ENCODE data around the gene MYBPC1. TPM values are rescaled to one million over a fixed set of nuclear protein-coding genes. Genes with fewer than 3 reads are reported as not detected.
"Not testable (repeated sequence)": the region's sequence is repeated elsewhere in the genome, so short reads cannot be mapped to it uniquely, and the experiment has no call there.

The MYBPC1 gene
- total RNA-seq, 1 donor from 2014 or later: 8.3 TPM

- intact Hi-C loops (cut with DNase I): no loop called here
- DNase-seq (peak; percentile 40), ATAC-seq (ENCODE audit: poor library complexity) (peak; percentile 36)
These were observed 47.6 kb downstream of the MYBPC1 start for GRCh38 chr12:101642115-101643067.

- DNase-seq: no peak
- intact Hi-C loops (cut with DNase I): no loop called here
- ATAC-seq (ENCODE audit: poor library complexity): no peak
These were observed 52.9 kb downstream of the MYBPC1 start for GRCh38 chr12:101647711-101648110.

GRCh38 chr12:101648195-101648594, 53.4 kb downstream of the MYBPC1 start:
- DNase-seq (no peak), ATAC-seq (ENCODE audit: poor library complexity) (no peak)
- intact Hi-C loops (cut with DNase I): no loop called here

- DNase-seq (no peak), ATAC-seq (ENCODE audit: poor library complexity) (no peak)
- intact Hi-C loops (cut with DNase I): no loop called here
These were observed 55.8 kb downstream of the MYBPC1 start for GRCh38 chr12:101650346-101651117.

- no peak for DNase-seq
- intact Hi-C loops (cut with DNase I): no loop called here
- no peak for ATAC-seq (ENCODE audit: poor library complexity)
These were observed 58.3 kb downstream of the MYBPC1 start for GRCh38 chr12:101653030-101653429.

- intact Hi-C loops (cut with DNase I): no loop called here
- no peak for ATAC-seq (ENCODE audit: poor library complexity)
- no peak for DNase-seq
These were observed 58.7 kb downstream of the MYBPC1 start for GRCh38 chr12:101653503-101653902.

GRCh38 chr12:101654442-101654841, 59.7 kb downstream of the MYBPC1 start:
- DNase-seq (no peak), ATAC-seq (ENCODE audit: poor library complexity) (no peak)
- intact Hi-C loops (cut with DNase I): no loop called here

GRCh38 chr12:101655393-101655792, 60.6 kb downstream of the MYBPC1 start:
- DNase-seq: no peak
- intact Hi-C loops (cut with DNase I): no loop called here
- ATAC-seq (ENCODE audit: poor library complexity): no peak

- DNase-seq; ATAC-seq (ENCODE audit: poor library complexity); intact Hi-C loops (cut with DNase I): not testable (repeated sequence)
These were observed 65.9 kb downstream of the MYBPC1 start for GRCh38 chr12:101660662-101661061.

- intact Hi-C loops (cut with DNase I): no loop called here
- ATAC-seq (ENCODE audit: poor library complexity) (no peak), DNase-seq (no peak)
These were observed 68.5 kb downstream of the MYBPC1 start for GRCh38 chr12:101663298-101663697.

- intact Hi-C loops (cut with DNase I): no loop called here
- DNase-seq (no peak), ATAC-seq (ENCODE audit: poor library complexity) (no peak)
These were observed 70.2 kb downstream of the MYBPC1 start for GRCh38 chr12:101664992-101665391.

- intact Hi-C loops (cut with DNase I): no loop called here
- DNase-seq: no peak
- ATAC-seq (ENCODE audit: poor library complexity): no peak
These were observed 71.4 kb downstream of the MYBPC1 start for GRCh38 chr12:101666052-101666728.

GRCh38 chr12:101667591-101667990, 72.8 kb downstream of the MYBPC1 start:
- no peak for DNase-seq
- ATAC-seq (ENCODE audit: poor library complexity): no peak
- intact Hi-C loops (cut with DNase I): no loop called here

GRCh38 chr12:101670007-101670671, 75.4 kb downstream of the MYBPC1 start:
- intact Hi-C loops (cut with DNase I): no loop called here
- DNase-seq (no peak), ATAC-seq (ENCODE audit: poor library complexity) (peak; percentile 83)

GRCh38 chr12:101671157-101671791, 76.5 kb downstream of the MYBPC1 start:
- ATAC-seq (ENCODE audit: poor library complexity) (peak; percentile 69), DNase-seq (no peak)
- intact Hi-C loops (cut with DNase I): no loop called here

GRCh38 chr12:101671833-101672232, 77.1 kb downstream of the MYBPC1 start:
- DNase-seq: no peak
- intact Hi-C loops (cut with DNase I): no loop called here
- no peak for ATAC-seq (ENCODE audit: poor library complexity)

GRCh38 chr12:101675555-101675954, 80.8 kb downstream of the MYBPC1 start:
- DNase-seq: no peak
- intact Hi-C loops (cut with DNase I): no loop called here

GRCh38 chr12:101676497-101676896, 81.7 kb downstream of the MYBPC1 start:
- intact Hi-C loops (cut with DNase I); ATAC-seq (ENCODE audit: poor library complexity); DNase-seq: not testable (repeated sequence)

More at GRCh38 chr12:101675555-101675954, 80.8 kb downstream of the MYBPC1 start:
- ATAC-seq (ENCODE audit: poor library complexity): no peak

Measured in Right ventricle myocardium superior (tissue), 1 donor.